ENCODE measurements around the gene KCNIP1. TPM values are rescaled to one million over a fixed set of nuclear protein-coding genes. Genes with fewer than 3 reads are reported as not detected.
"Not testable (repeated sequence)": the region's sequence is repeated elsewhere in the genome, so short reads cannot be mapped to it uniquely, and the experiment has no call there.

Gene KCNIP1
- total RNA-seq, 2 experiments from 2014 or later, result not detected

DNA sequence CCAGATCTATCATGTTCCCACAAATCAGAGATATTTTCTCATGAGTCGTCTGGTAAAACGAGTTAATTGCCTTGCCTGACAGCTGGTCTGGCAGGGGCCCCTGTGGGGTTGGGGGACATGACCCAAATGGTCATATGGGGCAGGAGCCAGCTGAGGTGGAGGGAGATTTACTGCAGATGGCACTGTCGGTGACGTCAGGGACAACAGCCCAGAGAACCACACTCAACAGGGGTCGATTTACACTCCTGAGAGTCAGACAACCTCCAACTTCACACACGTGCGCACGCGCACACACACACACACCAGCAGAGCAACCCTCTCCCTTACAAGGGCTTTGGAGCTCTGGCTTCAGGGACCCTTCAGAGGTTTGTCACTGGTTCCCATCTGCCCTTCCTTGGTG is 256.3 kb downstream of the KCNIP1 start:
- no peak overlapping the region for H3K4me3 Mint-ChIP-seq
- peaks cover 0 to 10% of the 10 kb centered on the region in 2 experiments for H3K27me3 ChIP-seq (ENCODE audit: control insufficient read depth in 1 of 2, insufficient read depth in 2 of 2, low read length in 2 of 2)
- POLR2A ChIA-PET, result no interaction called here

DNA sequence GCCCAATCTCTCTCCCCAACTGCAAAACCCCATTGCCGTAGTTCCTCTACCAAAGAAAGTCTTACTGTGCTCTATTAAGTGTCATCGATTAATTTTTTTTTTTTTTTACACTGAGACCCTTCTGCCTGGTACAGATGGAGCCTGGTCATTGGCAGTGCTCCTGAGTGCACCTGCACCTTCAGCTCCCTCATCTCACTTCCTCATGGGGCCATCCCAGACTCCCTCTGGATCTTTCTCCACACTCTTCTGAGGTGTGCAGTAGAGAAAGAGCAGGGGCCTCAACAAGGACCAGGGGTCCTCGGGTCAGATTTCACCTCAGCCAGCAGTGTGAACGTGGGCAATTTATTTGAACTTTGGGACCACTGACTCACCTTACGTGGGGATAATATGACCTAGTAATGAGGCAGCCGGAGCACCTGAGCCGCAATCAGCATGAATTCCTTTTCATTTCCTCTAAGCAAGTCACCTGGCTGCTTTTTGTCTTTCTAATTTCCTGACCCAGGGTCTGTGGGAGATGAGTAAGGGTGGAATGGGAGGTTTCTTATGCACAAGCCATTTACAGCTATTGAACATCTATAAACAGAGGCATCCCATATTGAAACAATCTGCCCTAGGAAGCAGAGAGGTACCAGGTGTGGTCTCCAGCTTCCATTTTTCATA is 257.4 kb downstream of the KCNIP1 start:
- TF ChIP-seq, protein P1, sequence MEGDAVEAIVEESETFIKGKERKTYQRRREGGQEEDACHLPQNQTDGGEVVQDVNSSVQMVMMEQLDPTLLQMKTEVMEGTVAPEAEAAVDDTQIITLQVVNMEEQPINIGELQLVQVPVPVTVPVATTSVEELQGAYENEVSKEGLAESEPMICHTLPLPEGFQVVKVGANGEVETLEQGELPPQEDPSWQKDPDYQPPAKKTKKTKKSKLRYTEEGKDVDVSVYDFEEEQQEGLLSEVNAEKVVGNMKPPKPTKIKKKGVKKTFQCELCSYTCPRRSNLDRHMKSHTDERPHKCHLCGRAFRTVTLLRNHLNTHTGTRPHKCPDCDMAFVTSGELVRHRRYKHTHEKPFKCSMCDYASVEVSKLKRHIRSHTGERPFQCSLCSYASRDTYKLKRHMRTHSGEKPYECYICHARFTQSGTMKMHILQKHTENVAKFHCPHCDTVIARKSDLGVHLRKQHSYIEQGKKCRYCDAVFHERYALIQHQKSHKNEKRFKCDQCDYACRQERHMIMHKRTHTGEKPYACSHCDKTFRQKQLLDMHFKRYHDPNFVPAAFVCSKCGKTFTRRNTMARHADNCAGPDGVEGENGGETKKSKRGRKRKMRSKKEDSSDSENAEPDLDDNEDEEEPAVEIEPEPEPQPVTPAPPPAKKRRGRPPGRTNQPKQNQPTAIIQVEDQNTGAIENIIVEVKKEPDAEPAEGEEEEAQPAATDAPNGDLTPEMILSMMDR (IDR thresholded peaks at IDR 0.05), result no peak
- peaks cover 0 to 10% of the 10 kb centered on the region in 2 experiments for H3K27me3 ChIP-seq (ENCODE audit: control insufficient read depth in 1 of 2, insufficient read depth in 2 of 2, low read length in 2 of 2)
- Mint-ChIP-seq H3K27ac (no peak overlapping the region), H3K27me3 (peaks cover 14% of the 10 kb centered on the region), H3K4me1 (ENCODE audit: low read depth) (no peaks in the 10 kb centered on the region), H3K36me3 (ENCODE audit: low read depth) (no peaks in the 10 kb centered on the region), H3K9me3 (no peaks in the 10 kb centered on the region), H3K4me3 (no peak overlapping the region)
- no peak overlapping the region for H3K4me3 ChIP-seq (ENCODE audit: low read length)
- intact Hi-C loops (cut with DNase I, micrococcal nuclease), result no loop called here
- DNase-seq (no peak), ATAC-seq (ENCODE audit: poor library complexity) (no peak)
- POLR2A ChIA-PET, result no interaction called here
- CTCF ChIA-PET, result no interaction called here
- no peak overlapping the region for H3K27ac ChIP-seq (ENCODE audit: low read depth in 1 of 2, low read length in 2 of 2)
- H3K4me1 ChIP-seq (ENCODE audit: insufficient read depth, low read length), result no peaks in the 10 kb centered on the region
- H3K9me3 ChIP-seq (ENCODE audit: control insufficient read depth in 1 of 2, insufficient read depth in 1 of 2, low read length in 2 of 2), result no peaks in the 10 kb centered on the region
- H3K36me3 ChIP-seq (ENCODE audit: insufficient read depth, low read length), result no peaks in the 10 kb centered on the region

More for the DNA sequence above, 256.3 kb downstream of the KCNIP1 start:
- H3K4me1 Mint-ChIP-seq (ENCODE audit: low read depth), result no peaks in the 10 kb centered on the region
- no peaks in the 10 kb centered on the region for H3K36me3 Mint-ChIP-seq (ENCODE audit: low read depth)
- H3K9me3 ChIP-seq (ENCODE audit: control insufficient read depth in 1 of 2, insufficient read depth in 1 of 2, low read length in 2 of 2), result no peaks in the 10 kb centered on the region
- TF ChIP-seq, protein P1 (IDR thresholded peaks at IDR 0.05), result no peak
- CTCF ChIA-PET, result no interaction called here
- no peak overlapping the region for H3K4me3 ChIP-seq (ENCODE audit: low read length)
- H3K27ac ChIP-seq (ENCODE audit: low read depth in 1 of 2, low read length in 2 of 2), result no peak overlapping the region
- H3K9me3 Mint-ChIP-seq, result no peaks in the 10 kb centered on the region
- H3K27me3 Mint-ChIP-seq, result peaks cover 14% of the 10 kb centered on the region
- no peaks in the 10 kb centered on the region for H3K4me1 ChIP-seq (ENCODE audit: insufficient read depth, low read length)
- no peaks in the 10 kb centered on the region for H3K36me3 ChIP-seq (ENCODE audit: insufficient read depth, low read length)
- ATAC-seq (ENCODE audit: poor library complexity) (no peak), DNase-seq (no peak)
- H3K27ac Mint-ChIP-seq, result no peak overlapping the region
- intact Hi-C loops (cut with DNase I, micrococcal nuclease), result no loop called here

DNA sequence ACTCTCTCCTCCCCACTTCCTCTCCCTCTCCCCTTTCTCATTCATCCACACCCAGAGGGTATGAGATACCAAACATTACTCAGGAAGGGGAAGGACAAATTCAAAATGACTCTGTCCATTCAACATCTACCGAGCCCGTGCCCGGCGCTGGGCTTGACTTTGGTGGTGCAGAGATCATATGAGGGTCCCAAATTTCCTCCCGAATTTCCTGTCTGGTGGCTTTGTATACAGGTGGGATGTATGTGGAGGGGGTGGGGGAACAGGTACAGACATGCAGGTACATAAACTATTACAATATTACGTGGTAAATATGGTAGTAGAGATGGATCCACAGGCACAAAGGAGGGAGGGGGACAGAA is 257.9 kb downstream of the KCNIP1 start:
- DNase-seq (no peak), ATAC-seq (ENCODE audit: poor library complexity) (no peak)
- CTCF ChIA-PET, result no interaction called here
- no peaks in the 10 kb centered on the region for H3K36me3 ChIP-seq (ENCODE audit: insufficient read depth, low read length)
- H3K4me3 Mint-ChIP-seq, result no peak overlapping the region
- intact Hi-C loops (cut with DNase I, micrococcal nuclease), result no loop called here
- peaks cover 14% of the 10 kb centered on the region for H3K27me3 Mint-ChIP-seq
- H3K4me3 ChIP-seq (ENCODE audit: low read length), result no peak overlapping the region
- H3K9me3 ChIP-seq (ENCODE audit: control insufficient read depth in 1 of 2, insufficient read depth in 1 of 2, low read length in 2 of 2), result no peaks in the 10 kb centered on the region
- H3K36me3 Mint-ChIP-seq (ENCODE audit: low read depth), result no peaks in the 10 kb centered on the region
- POLR2A ChIA-PET, result no interaction called here
- no peaks in the 10 kb centered on the region for H3K9me3 Mint-ChIP-seq
- peaks cover 0 to 10% of the 10 kb centered on the region in 2 experiments for H3K27me3 ChIP-seq (ENCODE audit: control insufficient read depth in 1 of 2, insufficient read depth in 2 of 2, low read length in 2 of 2)
- no peak overlapping the region for H3K27ac Mint-ChIP-seq
- no peak overlapping the region for H3K27ac ChIP-seq (ENCODE audit: low read depth in 1 of 2, low read length in 2 of 2)
- TF ChIP-seq, protein P1 (IDR thresholded peaks at IDR 0.05), result no peak
- H3K4me1 Mint-ChIP-seq (ENCODE audit: low read depth), result no peaks in the 10 kb centered on the region
- no peaks in the 10 kb centered on the region for H3K4me1 ChIP-seq (ENCODE audit: insufficient read depth, low read length)

DNA sequence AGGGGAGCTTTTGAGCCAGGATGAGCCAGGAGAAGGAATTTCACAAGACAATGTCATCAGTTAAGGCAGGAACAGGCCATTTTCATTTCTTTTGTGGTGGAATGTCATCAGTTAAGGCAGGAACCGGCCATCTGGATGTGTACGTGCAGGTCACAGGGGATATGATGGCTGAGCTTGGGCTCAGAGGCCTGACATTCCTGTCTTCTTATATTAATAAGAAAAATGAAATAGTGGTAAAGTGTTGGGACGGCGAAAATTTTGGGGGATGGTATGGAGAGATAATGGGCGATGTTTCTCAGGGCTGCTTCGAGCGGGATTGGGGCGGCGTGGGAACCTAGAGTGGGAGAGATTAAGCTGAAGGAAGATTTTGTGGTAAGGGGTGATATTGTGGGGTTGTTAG is 258.5 kb downstream of the KCNIP1 start:
- CTCF ChIA-PET; intact Hi-C loops (cut with DNase I, micrococcal nuclease); H3K4me3 Mint-ChIP-seq; H3K27ac Mint-ChIP-seq; H3K9me3 Mint-ChIP-seq; H3K36me3 ChIP-seq (ENCODE audit: insufficient read depth, low read length); ATAC-seq (ENCODE audit: poor library complexity); H3K36me3 Mint-ChIP-seq (ENCODE audit: low read depth); POLR2A ChIA-PET; DNase-seq; H3K4me1 Mint-ChIP-seq (ENCODE audit: low read depth); H3K27ac ChIP-seq (ENCODE audit: low read depth in 1 of 2, low read length in 2 of 2); H3K9me3 ChIP-seq (ENCODE audit: control insufficient read depth in 1 of 2, insufficient read depth in 1 of 2, low read length in 2 of 2); H3K4me1 ChIP-seq (ENCODE audit: insufficient read depth, low read length); H3K4me3 ChIP-seq (ENCODE audit: low read length): not testable (repeated sequence)
- peaks cover 14% of the 10 kb centered on the region for H3K27me3 Mint-ChIP-seq
- peaks cover 0 to 10% of the 10 kb centered on the region in 2 experiments for H3K27me3 ChIP-seq (ENCODE audit: control insufficient read depth in 1 of 2, insufficient read depth in 2 of 2, low read length in 2 of 2)

DNA sequence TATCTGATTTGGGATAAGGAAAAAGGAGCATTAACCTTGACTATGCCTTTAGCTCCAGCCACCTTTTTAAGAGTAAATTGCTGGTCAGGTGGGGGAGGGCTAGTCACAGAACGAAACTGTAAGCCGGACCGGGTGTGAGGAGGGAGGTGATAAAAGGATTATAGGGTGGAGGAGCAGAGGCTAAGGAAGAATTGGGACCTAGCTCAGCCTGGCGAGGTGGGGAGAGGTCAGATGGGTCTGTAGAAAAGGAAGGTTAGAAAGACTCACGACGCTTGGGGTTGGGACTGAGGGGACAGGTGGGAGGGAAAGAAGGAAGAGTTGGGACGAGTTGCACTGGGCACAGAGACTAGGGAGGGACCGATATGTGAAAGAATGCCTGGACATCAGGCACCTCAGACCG is 262.0 kb downstream of the KCNIP1 start:
- H3K4me3 ChIP-seq (ENCODE audit: low read length); H3K4me3 Mint-ChIP-seq; H3K4me1 ChIP-seq (ENCODE audit: insufficient read depth, low read length); H3K36me3 ChIP-seq (ENCODE audit: insufficient read depth, low read length); H3K27ac ChIP-seq (ENCODE audit: low read depth in 1 of 2, low read length in 2 of 2); ATAC-seq (ENCODE audit: poor library complexity); CTCF ChIA-PET; H3K36me3 Mint-ChIP-seq (ENCODE audit: low read depth); POLR2A ChIA-PET; H3K9me3 Mint-ChIP-seq; H3K27me3 ChIP-seq (ENCODE audit: control insufficient read depth in 1 of 2, insufficient read depth in 2 of 2, low read length in 2 of 2); intact Hi-C loops (cut with DNase I, micrococcal nuclease); H3K9me3 ChIP-seq (ENCODE audit: control insufficient read depth in 1 of 2, insufficient read depth in 1 of 2, low read length in 2 of 2); H3K4me1 Mint-ChIP-seq (ENCODE audit: low read depth); DNase-seq; H3K27ac Mint-ChIP-seq: not testable (repeated sequence)
- H3K27me3 Mint-ChIP-seq, result peaks cover 12% of the 10 kb centered on the region

All from CD4-positive, alpha-beta T cell (primary cell).